OCI-LY3 (cell line): ENCODE measurements around the gene NT5C2.
"Not testable (repeated sequence)": the region's sequence is repeated elsewhere in the genome, so short reads cannot be mapped to it uniquely, and the experiment has no call there.

Experiments used
- H2AFZ ChIP-seq: fragments of 200-600, 300-600 bp; shearing (Covaris generic); 2 replicates; pipeline ENCODE4 v1.6.0; 2014; ENCODE audit warnings: antibody characterized with exemption, low read depth, low read length
- H3K27ac ChIP-seq: fragments of 200-600, 300-600 bp; sonication (generic); 2 replicates; pipeline ENCODE4 v1.5.1; 2014; ENCODE audit warnings: mild to moderate bottlenecking, low read length, moderate library complexity, mixed read lengths
- H3K27me3 ChIP-seq: fragments of 200-600, 300-600 bp; sonication (generic); 2 replicates; pipeline ENCODE4 v1.6.1; 2014; ENCODE audit warnings: low read depth, low read length, mixed read lengths
- H3K36me3 ChIP-seq: fragments of 200-600, 300-600 bp; sonication (generic); replicated peaks from 2 replicates; pipeline ENCODE3; 2014; ENCODE audit warnings: low read depth, low read length, mixed read lengths
- H3K4me1 ChIP-seq: fragments of 300-600, 200-600 bp; sonication (generic); 2 replicates; pipeline ENCODE4 v1.6.1; 2014; ENCODE audit warnings: low read length, mixed read lengths
- H3K4me2 ChIP-seq: fragments of 200-600, 300-600 bp; sonication (generic); 2 replicates; pipeline ENCODE4 v1.6.1; 2014; ENCODE audit warnings: low read length, mixed read lengths
- H3K4me3 ChIP-seq: fragments of 300-600, 200-600 bp; sonication (generic); 2 replicates; pipeline ENCODE4 v1.5.1; 2014; ENCODE audit warnings: antibody characterized with exemption, mild to moderate bottlenecking, low read length, moderate library complexity
- H3K79me2 ChIP-seq: fragments of 300-600, 200-600 bp; shearing (Covaris generic); 2 replicates; pipeline ENCODE4 v1.6.1; 2014; ENCODE audit warnings: mild to moderate bottlenecking, low read length, mixed read lengths
- H3K9ac ChIP-seq: fragments of 300-600, 200-600 bp; shearing (Covaris generic); 2 replicates; pipeline ENCODE4 v1.6.0; 2014; ENCODE audit warnings: mild to moderate bottlenecking, low read length, moderate library complexity
- H3K9me3 ChIP-seq: fragments of 200-600, 300-600 bp; shearing (Covaris generic); 2 replicates; pipeline ENCODE4 v1.6.1; 2014; ENCODE audit warnings: low read length, mixed read lengths; ENCODE audit not compliant: insufficient read depth
- H4K20me1 ChIP-seq: fragments of 200-600, 300-600 bp; sonication (generic); 2 replicates; pipeline ENCODE4 v1.6.1; 2016; ENCODE audit warnings: low read length, mixed read lengths; ENCODE audit not compliant: insufficient read depth
- EZH2phosphoT487 ChIP-seq: fragments of 200-600 bp; shearing (Covaris generic); IDR thresholded peaks from 2 replicates; pipeline ENCODE4 v1.6.1; 2018; ENCODE audit warnings: antibody characterized with exemption, mixed run types, low read depth
- TF ChIP-seq, protein P1 (sequence below): fragments of 200-600, 300-600 bp; sonication (generic); IDR thresholded peaks from 2 replicates; pipeline ENCODE4 v1.5.1; 2014; ENCODE audit warnings: antibody characterized with exemption, low read length, low read depth

The NT5C2 gene

DNA sequence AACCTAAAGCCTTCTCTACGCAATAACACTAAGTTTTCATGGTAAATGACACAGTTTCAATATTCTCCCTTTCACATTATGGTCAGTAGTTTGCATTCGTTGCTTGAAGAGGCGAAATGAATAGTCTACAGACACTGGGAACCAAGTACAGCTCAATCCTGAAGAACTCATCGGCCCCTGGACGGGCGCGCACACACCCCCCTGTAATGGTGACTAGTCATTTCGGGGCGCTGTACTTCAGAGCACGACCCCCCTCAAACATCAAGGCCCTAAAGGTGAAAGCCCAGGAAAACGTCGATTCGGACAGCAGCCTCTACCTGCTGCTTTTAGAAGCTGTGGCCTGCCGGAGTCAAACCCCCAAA lies 1.0 kb downstream of the NT5C2 start:
- Histone ChIP-seq H3K4me1 (peaks cover 17% of the 10 kb centered on the region), H3K9ac (peak overlapping the region; percentile 86), H3K79me2 (peaks cover 33% of the 10 kb centered on the region), H2AFZ (peak overlapping the region; percentile 36), H3K9me3 (no peaks in the 10 kb centered on the region), H3K27ac (peak overlapping the region; percentile 55), H3K36me3 (no peaks in the 10 kb centered on the region), H3K4me2 (peak overlapping the region; percentile 70), H3K4me3 (peak overlapping the region; percentile 93), H3K27me3 (peaks cover 5% of the 10 kb centered on the region; the same call in 1 of the 2 replicates), H4K20me1 (no peaks in the 10 kb centered on the region)
- TF ChIP-seq, protein P1, sequence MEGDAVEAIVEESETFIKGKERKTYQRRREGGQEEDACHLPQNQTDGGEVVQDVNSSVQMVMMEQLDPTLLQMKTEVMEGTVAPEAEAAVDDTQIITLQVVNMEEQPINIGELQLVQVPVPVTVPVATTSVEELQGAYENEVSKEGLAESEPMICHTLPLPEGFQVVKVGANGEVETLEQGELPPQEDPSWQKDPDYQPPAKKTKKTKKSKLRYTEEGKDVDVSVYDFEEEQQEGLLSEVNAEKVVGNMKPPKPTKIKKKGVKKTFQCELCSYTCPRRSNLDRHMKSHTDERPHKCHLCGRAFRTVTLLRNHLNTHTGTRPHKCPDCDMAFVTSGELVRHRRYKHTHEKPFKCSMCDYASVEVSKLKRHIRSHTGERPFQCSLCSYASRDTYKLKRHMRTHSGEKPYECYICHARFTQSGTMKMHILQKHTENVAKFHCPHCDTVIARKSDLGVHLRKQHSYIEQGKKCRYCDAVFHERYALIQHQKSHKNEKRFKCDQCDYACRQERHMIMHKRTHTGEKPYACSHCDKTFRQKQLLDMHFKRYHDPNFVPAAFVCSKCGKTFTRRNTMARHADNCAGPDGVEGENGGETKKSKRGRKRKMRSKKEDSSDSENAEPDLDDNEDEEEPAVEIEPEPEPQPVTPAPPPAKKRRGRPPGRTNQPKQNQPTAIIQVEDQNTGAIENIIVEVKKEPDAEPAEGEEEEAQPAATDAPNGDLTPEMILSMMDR: no peak
- TF ChIP-seq EZH2phosphoT487: no peak

DNA sequence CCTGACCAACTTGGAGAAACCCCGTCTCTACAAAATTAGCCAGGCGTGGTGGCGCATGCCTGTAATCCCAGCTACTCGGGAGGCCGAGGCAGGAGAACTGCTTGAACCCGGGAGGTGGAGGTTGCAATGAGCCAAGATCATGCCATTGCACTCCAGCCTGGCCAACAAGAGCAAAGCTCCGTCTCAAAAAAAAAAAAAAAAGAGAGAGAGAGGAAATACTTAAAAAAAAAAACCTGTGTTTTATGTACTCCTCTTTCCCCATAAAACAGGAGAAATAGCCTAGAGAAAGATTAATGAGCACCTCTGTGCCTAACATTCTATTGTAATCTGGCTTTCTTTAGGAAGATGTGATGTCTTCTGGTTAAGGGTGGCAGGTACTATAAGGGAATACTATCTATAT lies 1.9 kb downstream of the NT5C2 start:
- not testable (repeated sequence) for H3K27me3 ChIP-seq, H3K9me3 ChIP-seq, H3K4me3 ChIP-seq, H4K20me1 ChIP-seq, H3K9ac ChIP-seq, H2AFZ ChIP-seq, H3K36me3 ChIP-seq, H3K27ac ChIP-seq
- Histone ChIP-seq H3K4me2 (0 out of 2 replicates have a peak overlapping the region, but pooled peaks have one; percentile 70), H3K79me2 (peaks cover 33% of the 10 kb centered on the region), H3K4me1 (peaks cover 17% of the 10 kb centered on the region)

DNA sequence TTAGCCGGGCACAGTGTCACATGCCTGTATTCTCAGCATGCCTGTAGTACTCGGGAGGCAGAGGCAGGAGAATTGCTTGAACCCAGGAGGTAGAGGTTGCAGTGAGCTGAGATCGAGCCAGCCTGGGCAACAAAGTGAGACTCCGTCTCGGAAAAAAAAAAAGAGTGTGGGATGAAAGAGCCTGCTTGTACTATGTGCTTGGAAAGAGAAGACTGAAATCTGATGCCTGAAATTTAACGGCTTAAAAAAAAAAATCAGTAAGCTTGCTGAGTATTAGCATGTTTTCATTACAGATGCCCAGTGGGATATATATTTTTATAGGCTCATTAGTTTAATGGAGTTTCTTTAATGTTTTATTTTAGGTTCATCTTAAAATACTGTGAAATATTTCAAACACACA lies 4.2 kb downstream of the NT5C2 start:
- no peak overlapping the region for H3K4me2 ChIP-seq
- peaks cover 12% of the 10 kb centered on the region for H4K20me1 ChIP-seq
- H3K4me1 ChIP-seq: peaks cover 11% of the 10 kb centered on the region
- TF ChIP-seq EZH2phosphoT487: no peak
- TF ChIP-seq, protein P1: no peak
- no peaks in the 10 kb centered on the region for H3K36me3 ChIP-seq
- H3K27ac ChIP-seq: no peak overlapping the region
- H3K79me2 ChIP-seq: peaks cover 41% of the 10 kb centered on the region
- no peaks in the 10 kb centered on the region for H3K9me3 ChIP-seq
- no peak overlapping the region for H3K9ac ChIP-seq
- no peak overlapping the region for H2AFZ ChIP-seq
- H3K4me3 ChIP-seq: no peak overlapping the region
- no peaks in the 10 kb centered on the region for H3K27me3 ChIP-seq

DNA sequence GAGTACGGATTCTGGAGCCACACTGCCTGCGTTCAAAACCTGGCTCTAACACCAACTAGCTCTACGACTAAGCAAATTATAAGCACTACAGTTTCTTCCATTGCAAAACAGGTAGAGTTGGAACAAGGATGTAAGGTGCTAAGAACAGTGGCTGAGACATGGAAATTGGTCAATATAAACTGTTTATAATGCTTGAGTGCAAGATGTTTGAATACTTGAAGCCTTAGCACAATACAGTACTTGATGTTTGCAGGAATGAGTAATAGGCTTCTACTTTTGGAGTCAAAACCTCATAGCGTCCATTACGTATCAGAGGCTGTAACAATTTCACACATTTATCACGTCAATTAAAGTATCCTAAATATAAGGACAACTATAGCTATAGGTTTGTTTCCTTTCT lies 6.9 kb downstream of the NT5C2 start:
- no peaks in the 10 kb centered on the region for H3K27me3 ChIP-seq
- H3K9me3 ChIP-seq: no peaks in the 10 kb centered on the region
- peaks cover 12% of the 10 kb centered on the region for H4K20me1 ChIP-seq
- H3K9ac ChIP-seq: no peak overlapping the region
- H3K27ac ChIP-seq: no peak overlapping the region
- no peak overlapping the region for H2AFZ ChIP-seq
- no peak overlapping the region for H3K4me3 ChIP-seq
- peaks cover 11% of the 10 kb centered on the region for H3K4me1 ChIP-seq
- no peaks in the 10 kb centered on the region for H3K36me3 ChIP-seq
- TF ChIP-seq, protein P1: no peak
- no peak for TF ChIP-seq EZH2phosphoT487
- H3K4me2 ChIP-seq: no peak overlapping the region
- H3K79me2 ChIP-seq: peaks cover 35% of the 10 kb centered on the region

DNA sequence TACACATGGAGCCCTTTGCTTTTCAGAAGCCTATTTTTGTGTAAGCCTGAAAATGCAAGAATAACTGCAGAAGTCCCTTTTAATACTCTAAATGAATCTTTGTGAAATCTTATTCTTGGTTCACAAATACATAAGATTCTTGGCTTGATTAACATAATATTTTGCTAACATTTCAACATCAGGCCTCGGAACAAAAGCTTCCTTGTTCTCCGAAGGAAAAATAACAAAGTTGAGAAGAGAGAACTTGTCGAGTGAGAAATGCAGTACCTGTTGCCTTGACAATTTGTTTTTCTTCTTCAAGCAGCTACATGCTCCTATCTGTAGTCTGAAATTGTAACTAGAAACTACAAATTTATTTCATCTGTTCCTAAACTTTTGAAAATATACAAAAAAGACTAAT lies 8.5 kb downstream of the NT5C2 start:
- H4K20me1 ChIP-seq: peaks cover 12% of the 10 kb centered on the region
- peaks cover 17% of the 10 kb centered on the region for H3K4me1 ChIP-seq

DNA sequence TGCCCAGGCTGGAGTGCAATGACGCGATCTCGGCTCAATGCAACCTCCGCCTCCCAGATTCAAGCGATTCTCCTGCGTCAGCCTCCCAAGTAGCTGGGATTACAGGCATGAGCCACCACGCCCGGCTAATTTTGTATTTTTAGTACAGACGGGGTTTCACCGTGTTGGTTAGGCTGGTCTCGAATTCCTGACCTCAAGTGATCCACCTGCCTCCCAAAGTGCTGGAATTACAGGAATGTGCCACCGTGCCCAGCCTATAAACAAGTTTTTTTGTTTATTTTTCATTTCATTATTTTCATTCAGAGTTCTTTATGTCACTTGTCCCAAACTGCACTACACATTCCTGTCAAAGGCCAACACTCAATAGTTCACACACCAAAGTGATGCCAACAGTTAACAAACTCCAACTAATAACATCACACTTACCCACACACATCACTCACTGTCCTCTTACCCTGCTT lies 9.1 kb downstream of the NT5C2 start:
- H3K9ac ChIP-seq, H3K4me3 ChIP-seq, H2AFZ ChIP-seq, H3K27me3 ChIP-seq, H3K4me2 ChIP-seq, H3K27ac ChIP-seq, H3K9me3 ChIP-seq, H3K36me3 ChIP-seq: not testable (repeated sequence)
- H3K79me2 ChIP-seq: peaks cover 23% of the 10 kb centered on the region
- peaks cover 12% of the 10 kb centered on the region for H4K20me1 ChIP-seq
- H3K4me1 ChIP-seq: peaks cover 17% of the 10 kb centered on the region

More for the DNA sequence above, 8.5 kb downstream of the NT5C2 start:
- H3K36me3 ChIP-seq: peaks cover 6% of the 10 kb centered on the region
- no peak overlapping the region for H3K27ac ChIP-seq
- H3K79me2 ChIP-seq: peaks cover 23% of the 10 kb centered on the region
- H2AFZ ChIP-seq: no peak overlapping the region
- H3K9ac ChIP-seq: no peak overlapping the region
- no peaks in the 10 kb centered on the region for H3K9me3 ChIP-seq
- no peak overlapping the region for H3K4me2 ChIP-seq
- TF ChIP-seq, protein P1: no peak
- no peak for TF ChIP-seq EZH2phosphoT487
- no peak overlapping the region for H3K4me3 ChIP-seq
- H3K27me3 ChIP-seq: no peaks in the 10 kb centered on the region
